H1 (cell line): ENCODE data around the gene SMTNL1. TPM values are rescaled to one million over a fixed set of nuclear protein-coding genes. Genes with fewer than 3 reads are reported as not detected.

ENCODE experiments used
- CTCF ChIA-PET: fragments of 300-600 bp; sonication (Branson Sonifier 250); formaldehyde crosslinking; loops from one replicate; lab custom pipeline; 2021; ENCODE audit not compliant: partially characterized antibody; lab: Charles Lee
- POLR2A ChIA-PET: fragments of 300-600 bp; sonication (Branson Sonifier 250); formaldehyde crosslinking; loops from one replicate; lab custom pipeline; 2021; ENCODE audit warnings: inconsistent platforms; ENCODE audit not compliant: partially characterized antibody; lab: Charles Lee
- DNase-seq, 2 experiments: peaks; one replicate each; pipeline versions ENCODE4 v3.0.0 to v3.0.0-alpha.2; 2010 to 2022; ENCODE audit warnings: low spot score in 2 of 2, low read depth in 1 of 2, mixed read lengths in 1 of 2
- FAIRE-seq: peaks from 2 replicates; lab custom pipeline; 2011; peaks lifted over from hg19 to GRCh38; lab: Jason Lieb, UNC
- H2AFZ ChIP-seq: 2 replicates; pipeline ENCODE4 v1.8.1; 2012; ENCODE audit warnings: low read length, inconsistent platforms
- H2AK5ac ChIP-seq: 2 replicates; pipeline ENCODE4 v1.6.1; 2013; ENCODE audit warnings: low read depth, low read length
- H2BK120ac ChIP-seq: replicated peaks from 2 replicates; pipeline ENCODE3; 2013; ENCODE audit warnings: low read depth, low read length, inconsistent platforms
- H2BK12ac ChIP-seq: 2 replicates; pipeline ENCODE4 v1.6.1; 2013; ENCODE audit warnings: low read depth, low read length
- H2BK15ac ChIP-seq: 2 replicates; pipeline ENCODE4 v1.6.1; 2013; ENCODE audit warnings: low read length
- H2BK20ac ChIP-seq: 2 replicates; pipeline ENCODE4 v1.6.1; 2013; ENCODE audit warnings: low read length
- H2BK5ac ChIP-seq: 2 replicates; pipeline ENCODE4 v1.6.1; 2013; ENCODE audit warnings: low read depth, low read length
- H3K14ac ChIP-seq: 2 replicates; pipeline ENCODE4 v1.6.1; 2013; ENCODE audit warnings: inconsistent platforms; ENCODE audit not compliant: insufficient read length
- H3K18ac ChIP-seq: 2 replicates; pipeline ENCODE4 v1.6.1; 2013; ENCODE audit warnings: low read length; ENCODE audit errors: extremely low read depth
- H3K23ac ChIP-seq: 2 replicates; pipeline ENCODE4 v1.6.1; 2013; ENCODE audit warnings: inconsistent platforms; ENCODE audit not compliant: insufficient read length
- H3K23me2 ChIP-seq: 2 replicates; pipeline ENCODE4 v1.6.1; 2013; ENCODE audit warnings: low read depth, low read length
- H3K27ac ChIP-seq: 2 replicates; pipeline ENCODE4 v1.6.1; 2011; ENCODE audit warnings: low read depth, low read length, inconsistent platforms
- H3K27me3 ChIP-seq, 4 experiments: replicated peaks in 1 of 4; 1 replicate in 1 of 4; 2 replicates in 3 of 4; pipeline versions ENCODE4 v1.6.1 to v1.8.1; 2011 to 2013; ENCODE audit warnings: low read length in 3 of 4, mild to moderate bottlenecking in 3 of 4, inconsistent platforms in 2 of 4, mixed read lengths in 2 of 4, moderate library complexity in 1 of 4; ENCODE audit not compliant: control insufficient read depth in 3 of 4, insufficient read depth in 3 of 4; ENCODE audit errors: extremely low read depth in 1 of 4
- H3K36me3 ChIP-seq, 4 experiments: 2 replicates each; pipeline versions ENCODE4 v1.6.1 to v1.8.1; 2011 to 2013; ENCODE audit warnings: mild to moderate bottlenecking in 4 of 4, low read length in 3 of 4, moderate library complexity in 2 of 4, control low read depth in 1 of 4, inconsistent platforms in 1 of 4; ENCODE audit not compliant: insufficient read depth in 4 of 4, control insufficient read depth in 2 of 4
- H3K4ac ChIP-seq: replicated peaks from 2 replicates; pipeline ENCODE3; 2013; ENCODE audit warnings: low read length, low read depth, mixed read lengths, inconsistent platforms; ENCODE audit not compliant: insufficient read length
- H3K4me1 ChIP-seq, 4 experiments: replicated peaks in 1 of 4; 1 replicate in 1 of 4; 2 replicates in 3 of 4; pipeline versions ENCODE4 v1.6.1 to v1.8.1; 2011 to 2013; ENCODE audit warnings: low read length in 3 of 4, inconsistent platforms in 2 of 4, mixed read lengths in 1 of 4; ENCODE audit not compliant: insufficient read depth in 4 of 4, control insufficient read depth in 3 of 4
- H3K4me2 ChIP-seq, 2 experiments: 2 replicates each; pipeline versions ENCODE4 v1.6.1 to v1.8.1; 2011 to 2013; ENCODE audit warnings: low read depth in 2 of 2, low read length in 2 of 2, control low read depth in 1 of 2, inconsistent platforms in 1 of 2, mild to moderate bottlenecking in 1 of 2; ENCODE audit not compliant: insufficient read depth in 1 of 2
- H3K4me3 ChIP-seq, 4 experiments: fragments of 200-600, 300-600 bp in 1 of 4; sonication (generic), shearing (Covaris generic), sonication (Bioruptor Twin) in 1 of 4; 2 replicates each; pipeline versions ENCODE4 v1.5.1 to v1.8.1; 2011 to 2016; ENCODE audit warnings: low read length in 4 of 4, low read depth in 3 of 4, control low read depth in 2 of 4, inconsistent platforms in 2 of 4, mild to moderate bottlenecking in 2 of 4, mixed read lengths in 1 of 4, moderate library complexity in 1 of 4; ENCODE audit not compliant: insufficient read depth in 2 of 4; ENCODE audit errors: extremely low read depth in 1 of 4
- H3K56ac ChIP-seq: replicated peaks from 2 replicates; pipeline ENCODE3; 2013; ENCODE audit warnings: low read depth, mild to moderate bottlenecking, mixed read lengths, low read length, inconsistent platforms; ENCODE audit not compliant: insufficient read length
- H3K79me1 ChIP-seq: 2 replicates; pipeline ENCODE4 v1.6.1; 2013; ENCODE audit warnings: low read depth, low read length, control low read depth
- H3K79me2 ChIP-seq, 2 experiments: 2 replicates each; pipeline versions ENCODE4 v1.6.1 to v1.8.1; 2012 to 2013; ENCODE audit warnings: low read length in 2 of 2, mild to moderate bottlenecking in 2 of 2, inconsistent platforms in 1 of 2; ENCODE audit not compliant: insufficient read depth in 2 of 2, control insufficient read depth in 1 of 2
- H3K9ac ChIP-seq, 4 experiments: replicated peaks in 1 of 4; 1 replicate in 1 of 4; 2 replicates in 3 of 4; pipeline versions ENCODE4 v1.6.1 to v1.8.1; 2011 to 2013; ENCODE audit warnings: low read depth in 3 of 4, low read length in 3 of 4, control low read depth in 2 of 4, mild to moderate bottlenecking in 2 of 4, moderate library complexity in 2 of 4, inconsistent platforms in 1 of 4; ENCODE audit errors: extremely low read depth in 1 of 4
- H3K9me3 ChIP-seq, 2 experiments: 2 replicates each; pipeline versions ENCODE4 v1.6.1 to v1.8.1; 2012 to 2013; ENCODE audit warnings: mild to moderate bottlenecking in 2 of 2, moderate library complexity in 2 of 2, control low read depth in 1 of 2, inconsistent platforms in 1 of 2, low read depth in 1 of 2, low read length in 1 of 2, mixed read lengths in 1 of 2; ENCODE audit not compliant: insufficient read depth in 2 of 2
- H4K20me1 ChIP-seq, 2 experiments: replicated peaks in 1 of 2; 2 replicates each; pipeline versions ENCODE3 to v1.8.1; 2011 to 2013; ENCODE audit warnings: inconsistent platforms in 2 of 2, low read length in 2 of 2, mild to moderate bottlenecking in 1 of 2; ENCODE audit not compliant: insufficient read depth in 2 of 2, control insufficient read depth in 1 of 2
- H4K5ac ChIP-seq: 2 replicates; pipeline ENCODE4 v1.6.1; 2013; ENCODE audit warnings: low read length, low read depth, mixed read lengths, inconsistent platforms; ENCODE audit not compliant: insufficient read length
- H4K8ac ChIP-seq: 2 replicates; pipeline ENCODE4 v1.8.0; 2013; ENCODE audit warnings: mild to moderate bottlenecking, moderate library complexity, low read length, inconsistent platforms; ENCODE audit not compliant: insufficient read depth; ENCODE audit errors: extremely low read depth
- H4K91ac ChIP-seq: replicated peaks from 2 replicates; pipeline ENCODE3; 2013; ENCODE audit warnings: low read length, mixed read lengths, inconsistent platforms; ENCODE audit not compliant: insufficient read length
- PHF8 ChIP-seq: fragments of 200-600 bp; sonication (generic); conservative IDR thresholded peaks from 2 replicates; pipeline ENCODE4 v1.7.1; 2012; ENCODE audit warnings: low read depth, mild to moderate bottlenecking, inconsistent platforms, low read length, moderate library complexity
- SIRT6 ChIP-seq: IDR thresholded peaks from one replicate; pipeline ENCODE4 v1.7.1; 2012; ENCODE audit warnings: low read length, inconsistent platforms
- SIX5 ChIP-seq: IDR thresholded peaks from 2 replicates; pipeline ENCODE4 v1.6.1; 2011; ENCODE audit warnings: mild to moderate bottlenecking, low read depth, low read length
- SUZ12 ChIP-seq: fragments of 200-600 bp; sonication (generic); IDR thresholded peaks from 2 replicates; pipeline ENCODE4 v1.6.1; 2012; ENCODE audit warnings: mild to moderate bottlenecking, inconsistent platforms, low read length, moderate library complexity, mixed read lengths
- TBP ChIP-seq: IDR thresholded peaks from 2 replicates; pipeline ENCODE4 v1.6.1; 2011; ENCODE audit warnings: low read depth, low read length, improper control_type of control experiment
- WGBS, 2 experiments: shearing (Covaris generic) in 1 of 2; methylation state at CpG; one replicate each; pipeline versions ENCODE4 v1.1.6 to v1.1.7; 2013 to 2015; ENCODE audit warnings: low lambda C conversion rate in 2 of 2, mixed read lengths in 2 of 2, inconsistent platforms in 1 of 2, low coverage in 1 of 2, missing lambda C conversion rate in 1 of 2; ENCODE audit not compliant: insufficient replicate concordance in 2 of 2, insufficient coverage in 1 of 2, insufficient read length in 1 of 2; ENCODE audit errors: extremely low coverage in 1 of 2, missing lambda C conversion rate in 1 of 2; 5-methylcytosine and 5-hydroxymethylcytosine counted together
- polyA plus RNA-seq, 7 experiments: library from polyadenylated mRNA; depleted of rRNA in 3 of 7; stranded (reverse) in 5 of 7; unstranded in 2 of 7; fragments of >200 nt in 5 of 7; fragments of 200-250 nt in 2 of 7; gene quantifications; 1 replicate in 5 of 7; 2 replicates in 1 of 7; 4 replicates in 1 of 7; pipeline versions ENCODE4 v1.2.1 to v1.2.3, GENCODE V29; 2011 to 2013; ENCODE audit warnings: missing spikeins in 2 of 7, mixed read lengths in 2 of 7
- total RNA-seq: library from RNA; stranded (reverse); fragmentation: NEBNext Ultra II Directional; extraction: Animal tissue kit (Norgen Biotek cat#: 25700); gene quantifications from 2 replicates; pipeline ENCODE4 v1.2.1, GENCODE V29; 2021
- TF ChIP-seq, protein P1 (sequence below): IDR thresholded peaks from 2 replicates; pipeline ENCODE4 v1.6.1; 2012; ENCODE audit warnings: inconsistent platforms
- TF ChIP-seq, protein P2 (sequence below), 3 experiments: IDR thresholded peaks; 1 replicate in 2 of 3; 2 replicates in 1 of 3; pipeline versions ENCODE4 v1.5.1 to v1.6.1; 2011; ENCODE audit warnings: low read length in 3 of 3, mild to moderate bottlenecking in 3 of 3, inconsistent platforms in 2 of 3, low read depth in 1 of 3, moderate library complexity in 1 of 3; ENCODE audit not compliant: insufficient read depth in 1 of 3; ENCODE audit errors: control extremely low read depth in 1 of 3

The SMTNL1 gene
- total and polyA plus RNA-seq, 2 of the 8 experiments (the other 6 are each of a cell fraction or from before 2014, with no cell fraction given), result 0.18 TPM; not detected in 1

DNA sequence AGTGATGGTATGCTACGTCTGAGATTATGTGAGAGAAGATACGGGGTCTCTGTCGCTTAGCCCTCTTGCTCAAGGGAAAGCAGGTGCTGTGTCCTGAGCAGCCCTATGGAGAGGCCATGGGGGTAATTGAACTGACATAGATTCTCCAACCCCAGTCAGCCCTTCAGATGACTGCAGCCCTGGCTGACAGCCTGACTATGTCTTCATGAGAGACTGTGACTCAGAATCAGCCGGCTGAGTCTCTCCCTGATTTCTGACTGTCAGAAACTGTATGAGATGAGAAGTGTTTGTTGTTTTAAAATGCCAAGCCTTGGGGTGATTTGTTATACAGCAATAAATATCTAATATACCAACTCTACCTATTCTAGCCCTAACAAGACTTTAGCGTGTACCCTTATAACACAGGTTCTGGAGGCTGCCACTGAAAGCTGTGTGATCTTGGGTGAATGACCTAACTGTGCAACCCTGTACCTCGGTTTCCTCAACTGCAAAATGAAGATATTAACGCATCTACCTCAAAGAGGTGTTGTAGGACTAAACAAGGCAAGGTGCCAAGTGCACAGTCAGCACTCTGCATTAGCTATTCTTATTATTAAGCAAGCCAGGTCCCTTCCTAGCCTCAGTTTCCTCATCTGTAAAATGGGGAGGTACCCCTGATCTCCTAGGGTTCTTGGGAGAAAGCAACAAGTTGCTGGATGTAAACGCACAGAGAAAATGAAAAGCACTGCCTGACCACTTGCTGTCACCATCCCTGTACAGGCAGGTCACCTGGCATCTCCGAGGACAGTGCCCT lies 46.7 kb upstream of the SMTNL1 start:
- Histone ChIP-seq H4K8ac (no peak overlapping the region; the same call in 1 of the 2 replicates), H4K5ac (no peak overlapping the region), H3K4me2 (no peak overlapping the region), H2AFZ (no peak overlapping the region), H3K4ac (no peak overlapping the region), H3K4me3 (no peak overlapping the region), H3K56ac (no peak overlapping the region), H2AK5ac (no peak overlapping the region), H3K79me1 (no peaks in the 10 kb centered on the region), H3K36me3 (peaks cover 0 to 3% (median 1%) of the 10 kb centered on the region in 4 experiments; a peak in 3 of 8 replicates), H2BK5ac (no peak overlapping the region), H3K79me2 (no peaks in the 10 kb centered on the region), H2BK20ac (no peak overlapping the region), H2BK15ac (no peak overlapping the region; the same call in 1 of the 2 replicates), H3K18ac (no peak overlapping the region), H3K23ac (no peak overlapping the region), H3K27ac (0 out of 2 replicates have a peak overlapping the region, but pooled peaks have one; percentile 20), H4K91ac (no peak overlapping the region), H3K9me3 (no peaks in the 10 kb centered on the region), H2BK120ac (no peak overlapping the region), H3K23me2 (no peaks in the 10 kb centered on the region), H3K27me3 (no peaks in the 10 kb centered on the region), H3K9ac (no peak overlapping the region), H3K4me1 (peaks cover 0 to 7% (median 5%) of the 10 kb centered on the region in 4 experiments; a peak in 4 of 7 replicates), H2BK12ac (0 out of 2 replicates have a peak overlapping the region, but pooled peaks have one; percentile 13), H4K20me1 (peaks cover 0 to 2% of the 10 kb centered on the region in 2 experiments), H3K14ac (no peak overlapping the region)
- no peak for DNase-seq
- CTCF ChIA-PET, result interaction anchor here (0.9 to 33.7 kb wide), 17 partner anchors 10 to 174 kb away, joined by 3 to 1146 read pairs (median 13); partner anchors contain the start of genes RTN4RL2, SLC43A1, SMTNL1 and TIMM10
- 88% methylated on average over 9 of the region's 9 CpGs; no CpG with 5 or more reads in 1 of the 2 experiments for WGBS, 2 experiments
- no peak for FAIRE-seq
- POLR2A ChIA-PET, result interaction anchor here (0.6 to 9.7 kb wide), 10 partner anchors 10 to 210 kb away, joined by 3 to 90 read pairs (median 6); partner anchors contain the start of genes SLC43A1 and YPEL4
- TF ChIP-seq SIRT6 (no peak), TBP (no peak), SIX5 (no peak), SUZ12 (no peak), PHF8 (no peak)
- TF ChIP-seq, protein P1, sequence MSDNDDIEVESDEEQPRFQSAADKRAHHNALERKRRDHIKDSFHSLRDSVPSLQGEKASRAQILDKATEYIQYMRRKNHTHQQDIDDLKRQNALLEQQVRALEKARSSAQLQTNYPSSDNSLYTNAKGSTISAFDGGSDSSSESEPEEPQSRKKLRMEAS, result no peak
- TF ChIP-seq, protein P2, sequence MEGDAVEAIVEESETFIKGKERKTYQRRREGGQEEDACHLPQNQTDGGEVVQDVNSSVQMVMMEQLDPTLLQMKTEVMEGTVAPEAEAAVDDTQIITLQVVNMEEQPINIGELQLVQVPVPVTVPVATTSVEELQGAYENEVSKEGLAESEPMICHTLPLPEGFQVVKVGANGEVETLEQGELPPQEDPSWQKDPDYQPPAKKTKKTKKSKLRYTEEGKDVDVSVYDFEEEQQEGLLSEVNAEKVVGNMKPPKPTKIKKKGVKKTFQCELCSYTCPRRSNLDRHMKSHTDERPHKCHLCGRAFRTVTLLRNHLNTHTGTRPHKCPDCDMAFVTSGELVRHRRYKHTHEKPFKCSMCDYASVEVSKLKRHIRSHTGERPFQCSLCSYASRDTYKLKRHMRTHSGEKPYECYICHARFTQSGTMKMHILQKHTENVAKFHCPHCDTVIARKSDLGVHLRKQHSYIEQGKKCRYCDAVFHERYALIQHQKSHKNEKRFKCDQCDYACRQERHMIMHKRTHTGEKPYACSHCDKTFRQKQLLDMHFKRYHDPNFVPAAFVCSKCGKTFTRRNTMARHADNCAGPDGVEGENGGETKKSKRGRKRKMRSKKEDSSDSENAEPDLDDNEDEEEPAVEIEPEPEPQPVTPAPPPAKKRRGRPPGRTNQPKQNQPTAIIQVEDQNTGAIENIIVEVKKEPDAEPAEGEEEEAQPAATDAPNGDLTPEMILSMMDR (IDR thresholded peaks at IDR 0.05; ENCODE audit: control extremely low read depth in 1 of 3, insufficient read depth in 1 of 3, low read depth in 1 of 3, low read length in 3 of 3), result no peak
